Activated naive CD8-positive, alpha-beta T cell treated with anti-CD3 and anti-CD28 coated beads, Interleukin-2, amount 50 U/mL, for 16 hours (primary cell): ENCODE measurements around the gene PPARA.
"Not testable (repeated sequence)": the region's sequence is repeated elsewhere in the genome, so short reads cannot be mapped to it uniquely, and the experiment has no call there.

Experiments
- DNase-seq: peaks from one replicate; pipeline ENCODE4 v3.0.0-alpha.2; 2020; ENCODE audit warnings: low read depth, low spot score

Gene PPARA

DNA sequence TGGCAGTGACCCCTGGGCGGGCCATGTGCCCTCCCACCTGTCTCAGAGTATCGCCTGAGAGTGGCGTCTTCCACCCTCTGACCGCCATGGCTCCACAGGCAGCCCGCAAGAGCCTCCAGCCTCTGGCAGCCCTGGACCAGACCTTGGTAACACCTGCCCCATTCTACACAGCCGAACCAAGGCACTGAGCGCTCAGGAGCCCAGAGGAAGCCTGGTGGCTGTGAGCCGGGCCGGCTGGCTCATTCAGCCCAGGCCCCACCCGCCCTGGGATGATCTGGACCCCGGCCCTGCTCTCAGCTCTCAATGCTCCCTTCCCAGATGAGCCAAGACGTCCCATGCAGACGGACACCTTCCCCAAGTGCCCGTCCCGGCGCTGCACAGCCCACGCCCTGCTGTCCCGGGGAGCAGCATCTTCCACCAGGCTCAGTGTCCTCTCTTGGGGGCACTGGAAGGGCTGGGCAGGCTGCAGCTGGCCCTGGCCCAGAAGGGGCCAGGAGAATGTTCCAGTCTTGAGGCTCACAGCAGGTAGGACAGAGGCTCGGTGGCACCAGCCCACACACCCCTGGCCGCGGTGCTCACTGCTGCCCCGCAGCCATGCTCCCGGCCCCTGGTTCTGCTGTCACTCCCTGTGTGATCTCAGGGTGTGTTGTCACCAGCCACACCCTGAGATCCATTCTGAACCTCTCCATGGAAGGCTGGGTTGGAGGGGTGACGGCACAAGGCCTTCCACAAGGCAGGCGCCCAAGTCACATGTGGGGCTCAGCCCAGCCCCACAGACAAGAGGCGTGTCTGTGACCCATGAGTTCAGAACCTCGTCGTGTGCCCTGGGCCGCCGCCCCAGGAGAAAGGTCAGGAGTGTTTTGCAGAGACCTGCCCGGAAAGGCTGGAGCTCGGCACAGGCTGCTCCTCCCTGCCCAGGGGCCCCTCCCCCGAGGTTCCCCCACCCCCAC, 24.2 kb upstream of the PPARA start:
- no peak for DNase-seq

DNA sequence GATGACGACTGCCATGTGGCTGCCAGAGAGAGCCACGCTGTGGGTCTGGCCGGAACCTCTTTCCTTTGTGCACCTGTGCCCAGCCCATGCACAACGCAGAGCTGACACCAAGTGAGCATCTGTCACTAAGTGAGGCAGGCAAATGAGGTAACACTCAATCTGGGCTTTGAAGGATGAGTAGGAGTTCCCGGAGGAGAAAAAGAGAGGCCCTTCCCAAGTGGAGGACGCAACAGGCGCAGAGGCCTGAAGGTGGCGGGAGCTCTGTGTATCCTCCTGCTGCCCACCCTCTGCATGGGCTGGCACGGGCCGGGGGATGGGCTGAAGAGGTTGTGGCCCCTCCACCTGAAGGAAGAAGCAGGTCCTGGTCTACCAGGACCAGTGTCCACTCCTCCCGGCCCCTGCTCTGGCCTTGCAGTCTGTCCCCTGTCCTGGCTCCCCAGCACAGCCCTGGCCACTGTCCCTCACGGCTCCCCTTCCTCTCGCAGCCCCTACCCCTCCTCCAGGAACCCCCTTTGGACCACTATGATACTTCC, 23.4 kb upstream of the PPARA start:
- DNase-seq, result no peak

DNA sequence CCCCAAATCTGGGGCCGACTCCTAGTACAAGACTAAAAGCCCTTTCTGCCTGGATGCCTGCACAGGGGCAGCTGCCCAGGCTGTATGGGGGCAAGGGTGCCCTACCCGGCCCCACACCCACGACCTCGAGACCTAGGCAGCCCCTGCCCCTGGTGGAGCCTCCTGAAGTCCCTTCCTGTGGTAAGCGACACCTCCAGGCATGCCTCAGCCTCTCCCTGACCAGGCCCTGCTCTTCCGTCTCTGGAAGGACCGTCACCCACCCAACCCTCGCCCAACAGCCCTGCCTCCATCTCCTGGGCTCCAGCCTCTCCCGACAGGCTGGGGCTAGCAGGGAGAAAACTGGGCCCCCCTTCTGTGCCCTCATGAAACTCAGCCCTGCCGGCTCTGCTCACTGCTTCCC, 22.8 kb upstream of the PPARA start:
- DNase-seq, result no peak

DNA sequence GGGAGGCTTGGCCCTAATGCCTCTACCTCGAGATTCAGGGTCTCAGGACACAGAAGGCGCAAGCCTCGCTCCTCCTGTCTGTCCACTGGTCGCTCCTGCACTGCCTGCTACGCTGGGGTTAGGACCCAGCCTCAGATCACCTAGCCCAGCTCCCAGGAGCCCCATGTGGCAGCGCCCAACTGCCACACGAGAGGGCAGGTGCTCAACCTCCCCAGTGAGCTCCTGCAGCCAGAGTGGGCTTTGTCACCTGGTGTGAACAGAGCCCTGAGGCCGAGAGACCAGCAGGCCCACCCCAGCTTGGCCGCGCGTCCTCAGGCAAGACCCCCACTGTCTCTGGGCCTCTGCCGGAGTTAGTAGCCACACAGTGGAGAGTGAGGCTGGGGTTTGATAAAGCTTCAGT, 21.7 kb upstream of the PPARA start:
- DNase-seq, result no peak

DNA sequence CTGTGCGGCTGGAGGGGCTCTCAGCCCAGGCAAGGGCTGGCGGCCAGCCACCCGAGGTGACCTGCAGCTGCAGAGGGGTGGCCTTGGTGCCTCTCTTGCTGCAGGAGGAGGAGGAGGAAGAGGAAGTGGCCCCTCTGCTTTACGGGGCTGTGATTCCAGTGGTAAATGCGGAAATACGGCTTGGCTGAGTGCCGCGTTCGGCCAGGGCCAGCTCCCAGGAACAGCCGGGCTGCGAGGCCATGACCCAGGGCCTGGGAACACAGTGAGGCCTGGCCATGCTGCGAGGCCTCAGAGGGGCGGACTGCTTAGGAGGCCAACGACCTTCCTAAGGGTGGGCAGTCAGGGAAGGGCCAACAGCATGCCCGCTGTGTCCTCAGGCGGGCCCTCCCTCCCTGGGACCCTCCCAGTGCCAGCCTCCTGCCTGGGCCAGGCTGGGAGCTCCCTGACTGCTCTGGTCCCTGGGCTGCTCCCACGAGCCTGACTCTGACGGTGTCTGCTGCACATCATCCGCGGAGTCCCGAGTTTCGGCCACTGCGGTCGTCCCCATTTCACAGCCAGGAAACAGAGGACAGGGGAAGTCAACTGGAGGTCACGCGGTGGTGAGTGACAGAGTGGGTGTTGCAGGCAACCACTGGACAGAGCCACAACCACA, 20.8 kb upstream of the PPARA start:
- no peak for DNase-seq

DNA sequence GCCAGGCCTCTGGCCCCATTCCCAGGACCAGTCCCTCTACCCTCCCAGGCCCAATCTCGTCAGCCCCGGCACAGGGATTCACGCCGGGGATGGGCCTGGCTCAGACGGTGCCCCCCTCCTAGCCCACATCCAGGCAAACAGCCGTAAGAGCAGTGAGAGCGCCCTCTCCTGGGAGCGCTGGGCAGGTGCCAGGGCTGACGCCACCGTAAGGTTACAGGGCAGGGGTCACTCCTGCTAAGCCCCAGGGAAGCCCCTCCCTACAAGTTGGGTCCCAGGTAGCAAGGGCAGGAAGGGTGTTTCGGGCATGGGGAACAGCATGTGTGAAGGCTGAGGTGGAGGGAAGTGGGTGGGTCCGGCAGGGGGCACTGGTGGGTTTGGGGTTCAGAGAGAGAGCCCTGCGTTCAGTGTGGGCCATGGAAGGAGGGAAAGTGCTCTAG, 19.2 kb upstream of the PPARA start:
- DNase-seq, result no peak

DNA sequence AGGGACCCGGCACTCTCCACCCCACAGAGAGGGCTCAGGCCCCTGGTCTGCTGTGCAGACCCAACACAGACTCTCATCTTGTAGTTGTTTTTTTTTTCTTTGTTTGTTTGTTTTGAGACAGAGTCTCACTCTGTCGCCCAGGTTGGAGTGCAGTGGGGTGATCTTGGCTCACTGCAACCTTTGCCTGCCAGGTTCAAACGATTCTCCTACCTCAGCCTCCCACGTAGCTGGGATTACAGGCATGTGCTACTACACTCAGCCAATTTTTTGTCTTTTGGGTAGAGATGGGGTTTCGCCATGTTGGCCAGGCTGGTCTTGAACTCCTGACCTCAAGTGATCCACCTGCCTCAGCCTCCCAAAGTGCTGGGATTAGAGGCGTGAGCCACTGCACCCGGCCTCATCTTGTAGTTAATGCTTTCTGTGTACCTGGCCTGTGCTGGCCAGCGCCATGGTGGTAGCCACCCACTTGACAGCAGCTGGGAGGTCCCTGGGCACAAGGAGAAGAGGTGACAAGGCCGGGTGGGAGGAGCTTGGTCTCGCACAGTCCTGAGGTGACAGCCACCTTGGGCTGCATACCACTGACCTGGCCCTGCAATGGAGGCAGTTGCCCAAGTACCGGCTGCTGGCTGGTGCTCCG, 18.0 kb upstream of the PPARA start:
- not testable (repeated sequence) for DNase-seq

DNA sequence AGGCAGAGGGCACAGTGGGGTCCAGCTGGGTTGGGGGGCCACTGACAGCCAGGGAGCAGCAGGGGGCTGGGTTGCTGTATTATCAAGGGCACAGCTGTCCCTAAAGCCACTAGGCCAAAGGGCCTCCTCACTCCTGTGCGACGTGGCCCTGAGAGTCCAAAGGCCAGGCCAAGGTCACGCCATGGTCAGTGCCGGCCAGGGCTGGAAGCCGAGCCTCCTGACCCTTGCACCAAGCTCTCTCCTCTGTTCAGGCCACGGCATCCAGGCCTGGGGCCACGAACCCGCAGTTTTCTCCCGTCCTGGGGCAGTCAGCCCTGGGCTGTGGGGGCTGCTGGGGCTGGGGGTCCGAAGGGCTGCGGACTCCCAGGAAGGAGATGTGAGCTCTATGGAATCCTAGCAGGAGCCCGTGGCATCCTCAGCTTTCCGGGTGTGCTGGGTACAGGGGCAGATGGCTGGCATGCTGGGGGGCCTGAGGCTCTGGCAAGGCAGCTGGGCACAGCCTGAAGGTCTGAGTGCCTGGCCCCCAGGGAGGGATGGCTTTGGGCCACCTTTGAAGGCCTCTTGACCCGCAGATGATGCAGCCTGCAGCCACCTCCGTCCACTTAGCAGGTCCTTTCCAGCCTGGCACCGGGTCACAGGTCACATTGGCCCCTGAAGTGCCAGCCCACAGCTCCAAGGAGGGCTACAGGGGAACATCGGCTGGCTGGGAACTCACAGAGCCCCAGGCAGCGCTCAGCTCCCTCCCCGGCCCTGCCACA, 17.3 kb upstream of the PPARA start:
- no peak for DNase-seq

DNA sequence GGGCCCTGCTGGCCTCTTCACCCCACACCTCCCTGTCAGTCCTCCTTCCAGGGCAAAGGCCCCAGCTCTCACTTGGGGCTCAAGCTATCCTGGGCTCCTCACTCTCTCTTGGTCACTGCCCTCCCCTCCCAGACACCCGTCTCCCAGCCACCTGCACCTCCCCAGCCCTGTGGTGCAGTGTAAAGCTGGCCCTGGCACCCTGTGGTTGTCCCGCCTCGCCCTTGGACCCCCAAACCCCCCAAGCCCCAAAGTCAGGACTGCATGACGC, 16.8 kb upstream of the PPARA start:
- DNase-seq, result no peak

DNA sequence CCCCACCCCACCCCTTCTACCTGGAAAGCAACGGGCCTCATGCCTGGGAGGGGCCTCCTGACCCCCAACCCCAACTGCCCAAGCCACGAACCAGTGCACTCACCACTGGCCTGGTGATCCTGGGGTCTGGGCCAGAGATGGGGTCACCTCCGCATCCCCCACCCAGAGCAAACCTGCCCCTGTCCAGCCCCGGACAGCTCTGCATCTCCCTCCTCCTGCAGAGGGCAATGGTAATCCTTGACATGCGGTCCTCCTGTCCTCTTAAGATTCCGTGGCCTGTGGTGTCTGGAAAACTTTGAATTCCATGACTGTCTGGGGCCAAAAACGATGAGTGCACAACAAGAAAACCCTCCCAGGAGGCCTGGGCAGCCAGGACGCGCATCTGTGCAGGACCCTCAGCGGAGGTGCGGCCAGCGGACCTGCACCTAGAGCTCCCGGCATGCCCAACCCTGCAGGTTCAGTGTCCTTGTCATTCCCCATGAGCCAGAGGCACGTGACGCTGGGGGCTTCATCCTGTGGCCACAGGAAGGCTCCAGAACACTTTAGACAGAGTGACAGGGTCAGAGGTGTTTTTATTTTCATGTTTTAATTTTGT, 16.1 kb upstream of the PPARA start:
- DNase-seq, result no peak

DNA sequence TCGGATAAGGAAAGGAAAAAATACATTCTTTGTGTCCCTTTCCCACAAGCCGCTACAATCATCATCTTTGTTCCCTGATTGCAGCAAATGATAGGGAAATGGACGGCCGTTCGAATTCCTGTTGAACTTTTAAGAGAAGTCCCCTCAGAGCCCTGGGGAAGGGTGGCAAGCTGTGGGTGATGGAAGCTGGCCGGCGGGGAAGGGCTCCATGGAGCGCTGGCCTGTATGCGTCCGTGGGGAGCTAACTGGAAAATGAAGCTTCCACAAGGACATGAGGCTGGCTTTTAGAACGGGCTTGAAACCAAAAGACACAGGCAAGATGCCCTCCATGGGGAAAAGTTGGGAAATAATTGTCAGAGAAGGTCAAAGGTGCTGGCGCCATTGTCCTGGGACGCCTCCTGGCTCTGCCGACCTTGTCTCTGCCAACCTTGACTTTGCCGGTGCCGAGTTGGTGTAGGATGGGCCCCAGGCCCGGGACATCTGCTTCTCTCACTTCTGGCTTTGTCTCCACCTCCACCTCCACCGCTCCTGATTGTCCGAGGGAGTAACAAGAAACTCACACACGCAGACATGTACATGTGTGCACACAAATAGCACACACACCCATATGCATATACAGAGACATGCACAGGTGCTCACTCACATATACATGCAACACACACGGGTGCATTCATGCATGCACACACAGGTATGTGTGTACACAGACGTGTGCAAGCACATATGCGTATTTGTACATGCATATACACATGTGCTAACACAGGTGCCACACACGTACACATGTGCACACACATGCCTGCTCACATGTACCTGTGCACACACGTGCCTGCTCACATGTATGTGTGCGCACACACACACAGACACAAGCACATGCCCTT, 14.5 kb upstream of the PPARA start:
- no peak for DNase-seq

DNA sequence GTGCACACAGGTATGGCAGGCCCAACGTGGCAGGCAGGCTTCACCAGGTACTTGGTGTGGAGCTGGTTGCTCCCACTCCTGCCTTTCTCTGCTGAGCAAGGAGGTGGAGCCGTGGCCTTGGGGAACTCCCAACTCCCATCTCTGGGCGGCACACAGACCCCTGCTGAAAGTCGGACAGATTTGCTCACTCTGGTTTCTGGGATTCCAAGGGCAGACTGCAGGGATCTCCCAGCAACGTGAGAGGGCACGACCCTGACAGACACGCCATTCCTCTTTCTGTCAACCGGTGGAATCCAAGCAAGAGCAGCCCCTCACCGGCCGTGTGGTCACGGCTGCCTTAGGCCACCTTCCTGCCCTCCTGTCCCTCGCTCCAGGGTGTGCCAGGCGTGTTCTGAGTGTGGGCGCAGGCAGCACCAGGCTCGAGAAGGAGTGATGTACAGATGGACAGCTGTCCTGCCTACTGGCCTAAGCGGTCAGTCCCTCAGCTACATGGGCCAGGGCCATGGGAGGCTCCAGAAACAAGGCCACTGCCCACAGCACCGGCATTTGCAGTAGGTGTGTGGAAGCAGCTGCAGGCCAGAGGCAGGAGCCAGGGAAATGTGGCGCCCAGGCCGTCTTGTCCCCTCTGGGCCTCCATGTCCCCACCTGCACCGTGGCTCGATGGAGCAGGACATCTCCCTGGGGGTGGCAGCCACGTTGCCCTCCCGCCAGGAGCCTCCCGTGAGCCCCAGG, 13.7 kb upstream of the PPARA start:
- DNase-seq, result no peak

DNA sequence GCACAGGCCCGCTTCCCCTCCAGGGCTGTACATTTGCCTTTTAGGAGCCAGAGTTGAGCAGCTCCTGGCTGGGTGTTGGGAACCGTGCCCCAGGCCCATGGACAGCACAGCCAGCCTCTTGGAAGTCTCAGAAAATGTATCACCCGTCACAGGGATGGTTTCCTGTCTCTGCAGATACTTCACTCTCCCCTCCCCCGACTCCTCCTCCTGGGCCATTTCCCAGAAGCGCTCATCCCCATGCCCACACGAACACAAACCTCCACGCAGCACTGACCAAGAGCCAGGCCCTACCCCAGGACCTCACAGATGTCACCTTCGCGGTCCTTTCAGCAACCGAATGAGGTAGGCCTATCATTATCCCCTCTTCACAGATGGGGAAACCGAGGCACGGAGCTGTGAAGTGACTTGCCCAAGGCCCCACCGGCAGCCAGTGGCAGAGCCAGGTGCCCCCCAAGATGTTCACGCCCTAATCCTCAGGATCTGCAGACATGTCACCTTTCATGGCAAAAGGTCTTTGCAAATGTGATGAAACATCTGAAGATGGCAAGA, 13.0 kb upstream of the PPARA start:
- no peak for DNase-seq

DNA sequence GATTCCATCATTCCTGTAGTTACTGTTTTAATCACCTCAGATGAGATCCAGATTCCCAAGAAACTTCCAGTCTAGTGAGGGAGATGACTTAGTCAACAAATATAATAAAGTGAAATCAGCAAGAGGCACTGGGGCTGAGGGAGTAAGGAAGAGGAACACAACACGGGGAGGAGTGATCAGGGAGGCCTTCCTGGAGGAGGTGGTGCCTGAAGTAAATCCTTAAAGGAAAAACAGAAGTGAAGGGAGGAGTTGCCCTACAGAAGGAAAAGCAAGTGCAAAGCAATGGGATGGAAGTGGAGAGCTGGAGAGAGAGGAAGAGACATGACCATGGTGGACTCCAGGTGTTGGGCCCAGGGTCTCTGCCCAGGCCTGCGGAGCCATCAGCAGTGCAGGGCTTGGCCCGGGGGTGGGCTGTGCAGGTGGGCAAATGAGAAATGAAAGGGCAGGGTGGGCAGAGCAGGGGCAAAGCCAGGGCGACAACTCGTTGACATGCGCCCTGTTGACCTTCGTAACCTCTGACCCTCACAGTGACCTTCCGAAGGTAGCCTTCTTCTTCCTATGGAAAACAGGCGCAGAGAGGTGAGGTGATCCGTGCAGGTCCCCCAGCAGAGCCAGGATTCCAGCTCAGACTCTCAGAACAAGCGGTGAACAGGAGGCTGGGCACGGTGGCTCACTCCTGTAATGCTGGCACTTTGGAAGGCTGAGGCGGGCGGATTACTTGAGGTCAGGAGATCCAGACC, 12.1 kb upstream of the PPARA start:
- DNase-seq, result no peak

DNA sequence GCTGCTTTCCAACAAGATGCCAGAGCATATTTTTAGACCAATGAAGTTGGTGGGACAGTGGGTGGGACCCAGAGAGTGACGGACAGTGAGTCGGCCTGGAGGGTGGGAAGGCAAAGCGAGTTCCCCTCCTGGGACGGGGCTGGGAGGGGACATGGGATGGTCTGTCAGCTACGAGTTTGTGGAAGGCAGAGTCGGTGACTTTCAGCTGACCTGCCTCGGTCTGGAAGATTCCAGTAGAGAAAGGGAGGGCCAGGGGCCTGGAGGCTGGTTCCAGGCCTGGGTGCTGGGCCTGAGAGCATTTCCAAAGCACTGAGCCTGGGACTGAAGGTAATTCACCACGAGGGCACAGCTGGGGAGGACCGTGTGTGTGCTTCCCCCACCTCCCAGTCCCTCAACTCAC, 10.9 kb upstream of the PPARA start:
- not testable (repeated sequence) for DNase-seq

DNA sequence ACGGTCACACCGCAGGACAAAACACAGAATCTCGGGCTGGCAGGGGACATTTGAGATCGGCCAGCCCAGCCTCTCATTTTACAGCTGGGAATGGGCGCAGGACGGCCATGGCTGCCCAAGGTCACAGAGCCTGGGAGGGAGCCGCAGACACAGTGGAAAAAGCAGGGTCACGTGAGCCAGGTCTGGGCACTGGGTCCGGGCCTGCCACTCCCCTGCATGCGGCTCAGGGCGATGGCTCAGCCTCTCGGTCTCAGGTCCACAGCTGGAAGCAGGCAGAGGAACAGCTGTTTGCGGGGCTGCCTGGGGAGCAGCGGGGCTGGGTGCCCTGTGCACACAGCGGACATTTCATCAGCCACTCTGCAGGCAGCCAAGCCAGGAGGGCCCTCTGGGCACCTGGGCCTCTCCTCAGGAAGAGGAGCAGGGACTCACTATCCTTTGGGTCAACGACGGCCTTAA, 10.4 kb upstream of the PPARA start:
- DNase-seq, result no peak

DNA sequence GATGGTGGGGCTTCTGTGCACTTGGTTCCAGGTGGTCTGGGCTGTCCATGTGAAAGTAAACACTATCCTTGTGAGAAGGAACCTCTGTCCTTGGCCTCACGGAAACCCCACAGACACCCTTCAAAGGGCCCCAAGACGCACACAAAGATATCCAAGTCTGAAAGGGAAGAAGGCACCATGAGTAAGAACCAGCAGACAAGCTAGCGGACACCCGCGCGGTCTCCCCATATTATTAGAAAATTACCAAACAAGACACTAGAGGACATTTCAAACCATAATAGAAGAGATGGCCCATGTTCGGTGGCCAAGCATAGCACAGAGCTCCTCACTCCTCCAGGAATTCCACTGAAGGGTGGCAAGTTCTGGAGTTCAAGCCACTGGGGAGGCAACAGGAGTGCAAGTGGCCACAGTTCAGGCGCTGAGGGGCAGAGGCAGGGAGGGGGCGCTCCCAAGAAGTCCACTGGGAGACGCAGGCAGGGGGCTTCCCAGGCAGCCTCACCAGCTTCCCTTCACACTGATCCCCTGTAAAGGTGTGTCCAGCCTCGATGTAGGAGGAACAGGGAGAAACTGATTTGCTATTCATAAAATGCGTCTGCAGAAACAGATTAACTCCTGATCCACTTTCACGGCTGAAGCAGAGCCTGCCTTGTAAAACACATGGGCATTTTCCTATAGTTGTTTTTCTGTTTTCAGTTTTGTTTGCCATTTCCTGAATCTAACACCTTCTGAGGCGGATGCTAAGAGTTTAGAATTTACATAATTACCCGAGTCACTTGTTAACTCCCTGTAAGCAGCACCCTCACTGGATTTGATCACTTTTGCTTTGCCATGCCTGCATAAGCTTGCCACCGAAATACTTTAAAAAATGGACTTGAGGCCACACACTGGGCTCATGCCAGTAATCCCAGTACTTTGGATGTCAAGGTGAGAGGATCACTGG, 9.1 kb upstream of the PPARA start:
- DNase-seq, result no peak
